Calu3 (cell line): ENCODE results near the gene SGPL1. TPM values are rescaled to one million over a fixed set of nuclear protein-coding genes. Genes with fewer than 3 reads are reported as not detected.

Experiments
- BruUV-seq: library from RNA; stranded (reverse); fragments of 400-500 nt; replicated peaks from 2 replicates; lab custom pipeline; 2021; lab: Mats Ljungman, UMichigan
- CTCF ChIA-PET: fragments of 300-600 bp; sonication (Branson Sonifier 250); formaldehyde crosslinking; loops from one replicate; lab custom pipeline; 2022; ENCODE audit warnings: antibody characterized with exemption; lab: Charles Lee
- DNase-seq: peaks from one replicate; pipeline ENCODE4 v3.0.0; 2022
- H3K27ac Mint-ChIP-seq: one replicate; pipeline ENCODE4 v1.8.0; 2022; ENCODE audit warnings: mixed read lengths; ENCODE audit not compliant: unreplicated experiment
- H3K27me3 Mint-ChIP-seq: one replicate; pipeline ENCODE4 v1.8.0; 2022; ENCODE audit warnings: mixed read lengths; ENCODE audit not compliant: unreplicated experiment
- H3K36me3 Mint-ChIP-seq: one replicate; pipeline ENCODE4 v1.8.0; 2022; ENCODE audit warnings: mild to moderate bottlenecking, moderate library complexity, mixed read lengths; ENCODE audit not compliant: insufficient read depth, unreplicated experiment
- H3K4me1 Mint-ChIP-seq: one replicate; pipeline ENCODE4 v1.8.0; 2022; ENCODE audit warnings: mild to moderate bottlenecking, low read depth, mixed read lengths; ENCODE audit not compliant: unreplicated experiment
- H3K4me3 Mint-ChIP-seq: one replicate; pipeline ENCODE4 v1.8.0; 2022; ENCODE audit warnings: mild to moderate bottlenecking, low read depth, moderate library complexity, mixed read lengths; ENCODE audit not compliant: unreplicated experiment
- H3K9me3 Mint-ChIP-seq: one replicate; pipeline ENCODE4 v1.8.0; 2022; ENCODE audit warnings: low read depth, mixed read lengths; ENCODE audit not compliant: unreplicated experiment
- CTCF ChIP-seq: fragments of 200-600 bp; IDR thresholded peaks from one replicate; pipeline ENCODE4 v1.8.0; 2022; ENCODE audit warnings: antibody characterized with exemption; ENCODE audit not compliant: unreplicated experiment
- intact Hi-C: fragments of 100-400 bp; cut with micrococcal nuclease; formaldehyde crosslinking; loops from one replicate; pipeline ENCODE4 v1.10.0; 2022; ENCODE audit not compliant: unreplicated experiment
- total RNA-seq: library from RNA; stranded (reverse); gene quantifications from 2 replicates; pipeline ENCODE4 v1.2.3, GENCODE V29; 2022

Gene SGPL1
- total RNA-seq, 1 experiment from 2014 or later = 84.6 TPM

GRCh38 chr10:70921285-70921684, 105.5 kb downstream of the SGPL1 start:
- H3K27me3 Mint-ChIP-seq = peaks cover 91% of the 10 kb centered on the region
- no peak overlapping the region for H3K27ac Mint-ChIP-seq
- H3K36me3 Mint-ChIP-seq = no peaks in the 10 kb centered on the region
- BruUV-seq = no TSS peak
- CTCF ChIA-PET = interaction anchor here (0.6 to 0.7 kb wide), 2 partner anchors 20 to 151 kb away, joined by 4 read pairs; no protein-coding TSS in a partner anchor
- no peak overlapping the region for H3K4me3 Mint-ChIP-seq
- intact Hi-C loops = no loop called here
- H3K9me3 Mint-ChIP-seq = no peaks in the 10 kb centered on the region
- no peak for TF ChIP-seq CTCF
- no peaks in the 10 kb centered on the region for H3K4me1 Mint-ChIP-seq
- DNase-seq = no peak

- no peak overlapping the region for H3K4me3 Mint-ChIP-seq
Measured at GRCh38 chr10:70923696-70924095, 107.9 kb downstream of the SGPL1 start.

DNA sequence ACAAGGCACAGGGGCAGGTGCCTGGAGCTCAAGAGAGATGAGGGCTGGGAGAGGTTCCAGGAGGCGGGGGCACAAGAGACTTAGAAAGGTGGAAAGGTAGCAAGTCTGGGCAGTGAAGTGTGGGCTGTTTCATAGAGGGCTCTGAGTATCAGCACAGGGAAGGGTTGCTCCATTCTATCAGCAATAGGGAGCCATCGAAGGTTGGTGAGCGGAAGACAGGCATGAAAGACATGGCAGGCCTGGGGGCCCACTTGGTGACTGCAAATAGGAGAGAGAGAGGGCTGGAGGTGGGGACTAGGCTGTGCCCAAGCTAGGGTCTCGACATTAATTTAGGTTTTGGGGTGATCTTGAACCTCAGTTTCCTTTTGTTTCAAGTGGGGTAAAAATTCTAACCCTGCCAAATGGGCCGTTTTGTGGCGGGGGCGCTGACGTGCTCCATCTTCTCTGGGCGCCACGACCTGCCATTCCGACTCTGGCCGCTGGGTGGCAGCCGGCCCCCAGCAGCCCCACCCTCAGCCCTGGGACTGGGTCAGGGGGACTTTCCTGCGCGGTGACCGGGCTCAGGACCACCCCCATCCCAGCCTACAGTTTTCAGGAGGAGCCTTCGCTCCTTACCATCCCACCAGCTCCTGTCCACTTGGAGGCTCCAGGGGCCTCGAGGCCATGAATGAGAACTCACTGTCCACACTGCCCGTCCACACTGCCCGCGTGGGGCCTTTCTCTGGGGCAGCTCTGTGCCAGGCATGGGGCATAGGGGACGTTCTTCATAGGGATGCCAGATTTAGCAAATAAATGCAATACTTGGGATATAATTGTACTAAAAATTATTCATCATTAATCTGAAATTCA, 109.9 kb downstream of the SGPL1 start:
- DNase-seq = peak; percentile 69
- Mint-ChIP-seq H3K36me3 (no peaks in the 10 kb centered on the region), H3K9me3 (no peaks in the 10 kb centered on the region)

More at GRCh38 chr10:70923696-70924095, 107.9 kb downstream of the SGPL1 start:
- no peak for TF ChIP-seq CTCF
- intact Hi-C loops = no loop called here
- H3K4me1 Mint-ChIP-seq = no peaks in the 10 kb centered on the region
- peaks cover 91% of the 10 kb centered on the region for H3K27me3 Mint-ChIP-seq
- DNase-seq = no peak
- no TSS peak for BruUV-seq
- no peak overlapping the region for H3K27ac Mint-ChIP-seq
- CTCF ChIA-PET = interaction anchor here (0.7 to 1.0 kb wide), 3 partner anchors 10 to 309 kb away, joined by 3 read pairs; no protein-coding TSS in a partner anchor
- H3K9me3 Mint-ChIP-seq = no peaks in the 10 kb centered on the region
- no peaks in the 10 kb centered on the region for H3K36me3 Mint-ChIP-seq

More for the DNA sequence above, 109.9 kb downstream of the SGPL1 start:
- Mint-ChIP-seq H3K4me1 (no peaks in the 10 kb centered on the region), H3K4me3 (no peak overlapping the region), H3K27me3 (peaks cover 91% of the 10 kb centered on the region), H3K27ac (no peak overlapping the region)
- no TSS peak for BruUV-seq
- intact Hi-C loops = loop anchor here (2.0 to 5.0 kb wide), 2 partner anchors 283 to 362 kb away; no protein-coding TSS in a partner anchor
- CTCF ChIA-PET = interaction anchor here (0.6 to 1.3 kb wide), 3 partner anchors 22 to 360 kb away, joined by 3 to 4 read pairs (median 3); no protein-coding TSS in a partner anchor
- peak; percentile 99 for TF ChIP-seq CTCF
